Activated T-cell treated with anti-CD3 and anti-CD28 coated beads for 1 hour (primary cell): ENCODE measurements around the gene WDFY4.

Experiments
- DNase-seq: peaks from one replicate; pipeline ENCODE4 v3.0.0-alpha.2; 2020; ENCODE audit warnings: low read depth

The WDFY4 gene

DNA sequence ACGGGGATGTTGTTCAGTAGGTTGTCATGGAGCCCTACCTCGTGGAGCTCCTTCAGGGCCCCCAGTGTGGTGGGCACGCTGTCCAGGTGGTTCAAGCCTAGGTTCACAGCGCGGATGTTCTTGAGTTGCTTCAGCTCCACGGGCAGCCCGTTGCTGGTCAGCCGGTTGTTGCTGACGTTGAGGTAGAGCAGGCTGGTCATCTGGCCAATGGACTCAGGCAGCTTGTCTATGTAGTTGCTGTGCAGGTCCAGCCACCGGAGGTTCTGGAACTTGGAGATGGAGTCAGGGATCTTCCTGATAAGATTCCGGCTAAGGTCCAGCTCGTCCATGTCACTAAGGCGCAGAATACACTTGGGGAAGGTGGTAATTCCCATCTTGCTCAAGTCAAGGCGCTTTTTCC, 229.0 kb downstream of the WDFY4 start:
- no peak for DNase-seq

DNA sequence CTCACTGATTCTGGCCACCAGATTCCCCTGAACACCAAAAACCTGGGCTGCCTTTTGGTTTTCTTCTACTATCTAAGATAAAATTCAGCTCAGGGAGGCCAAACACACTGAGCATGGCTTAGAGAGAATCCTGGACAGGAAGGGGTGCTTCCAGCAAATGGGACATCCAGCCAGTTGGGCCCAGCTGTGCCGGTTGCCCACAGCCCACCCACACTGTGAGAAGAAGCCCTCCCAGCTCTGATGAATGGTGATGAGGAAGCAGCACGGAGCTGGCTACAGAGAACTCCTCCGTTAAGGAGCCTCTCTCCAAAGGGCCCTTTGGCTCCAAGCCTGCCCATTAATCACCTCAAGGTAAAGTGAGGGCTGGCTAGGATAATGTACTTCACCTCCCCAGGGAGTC, 239.1 kb downstream of the WDFY4 start:
- DNase-seq: no peak

GRCh38 chr10:48924988-48925387, 240.3 kb downstream of the WDFY4 start:
- DNase-seq: no peak

DNA sequence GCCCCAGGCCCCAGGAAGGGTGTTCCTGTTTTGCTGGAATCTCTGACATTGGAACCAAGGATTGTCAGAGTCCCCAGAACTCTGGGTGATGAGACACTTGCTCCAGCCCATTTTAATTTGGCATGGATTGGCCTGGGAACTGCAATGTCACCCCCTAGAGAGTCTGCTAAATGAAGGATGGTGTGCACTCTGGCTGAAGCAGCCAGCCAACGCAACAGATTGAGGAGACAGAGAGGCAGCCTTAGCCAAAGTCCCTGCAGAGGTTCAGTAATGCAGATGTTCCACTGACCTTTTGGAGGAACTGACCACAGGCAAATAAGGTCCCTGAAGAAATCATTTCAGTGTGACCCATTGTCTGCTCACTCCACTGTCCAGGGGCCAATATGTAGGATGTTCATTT, 241.6 kb downstream of the WDFY4 start:
- no peak for DNase-seq

GRCh38 chr10:48926764-48927540, 242.3 kb downstream of the WDFY4 start:
- no peak for DNase-seq

- no peak for DNase-seq
Measured at GRCh38 chr10:48929413-48929990, 244.8 kb downstream of the WDFY4 start.

DNA sequence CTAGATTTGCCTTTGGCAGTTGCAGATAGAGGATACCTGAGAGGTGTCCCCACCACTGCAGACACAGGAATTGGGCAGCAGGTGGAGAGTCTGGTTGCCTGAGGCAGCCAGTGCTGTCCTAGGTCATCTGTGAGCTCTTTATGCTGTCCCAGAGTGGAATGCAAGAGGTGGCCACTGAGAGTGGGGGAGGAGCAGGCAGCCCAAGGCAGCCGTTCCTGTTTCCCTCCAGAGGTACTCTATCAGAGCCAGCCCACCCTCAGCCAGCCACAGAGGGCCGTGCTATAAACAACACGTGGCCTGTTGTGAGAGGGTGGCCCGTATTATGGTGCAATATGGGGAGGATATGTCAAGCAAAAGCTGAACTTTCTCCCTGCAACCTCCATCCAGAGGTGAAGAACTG, 246.5 kb downstream of the WDFY4 start:
- no peak for DNase-seq

GRCh38 chr10:48932831-48933664, 248.4 kb downstream of the WDFY4 start:
- no peak for DNase-seq

GRCh38 chr10:48934672-48935501, 250.2 kb downstream of the WDFY4 start:
- no peak for DNase-seq

DNA sequence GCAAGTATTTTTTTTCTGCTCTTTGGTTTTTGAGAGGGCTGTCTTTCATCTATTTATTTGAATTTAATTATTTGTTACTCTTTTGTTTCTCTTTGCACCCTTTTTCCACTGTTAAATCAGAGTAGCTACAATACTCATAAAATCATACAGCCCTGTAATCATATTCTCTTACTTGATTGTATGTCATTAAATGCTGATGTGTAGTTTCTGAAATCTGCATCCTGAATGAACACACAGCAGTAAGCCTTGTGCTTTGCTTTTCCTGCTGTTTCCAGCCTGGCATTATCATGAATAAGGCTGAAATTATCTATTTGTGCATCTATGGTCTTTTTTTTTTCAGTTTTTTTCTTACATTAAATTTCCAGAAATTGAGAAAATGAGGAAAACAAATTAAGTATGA, 250.9 kb downstream of the WDFY4 start:
- no peak for DNase-seq

- DNase-seq: no peak
Measured at GRCh38 chr10:48937796-48938195, 253.1 kb downstream of the WDFY4 start.

- DNase-seq: no peak
Measured at GRCh38 chr10:48938281-48938680, 253.6 kb downstream of the WDFY4 start.

DNA sequence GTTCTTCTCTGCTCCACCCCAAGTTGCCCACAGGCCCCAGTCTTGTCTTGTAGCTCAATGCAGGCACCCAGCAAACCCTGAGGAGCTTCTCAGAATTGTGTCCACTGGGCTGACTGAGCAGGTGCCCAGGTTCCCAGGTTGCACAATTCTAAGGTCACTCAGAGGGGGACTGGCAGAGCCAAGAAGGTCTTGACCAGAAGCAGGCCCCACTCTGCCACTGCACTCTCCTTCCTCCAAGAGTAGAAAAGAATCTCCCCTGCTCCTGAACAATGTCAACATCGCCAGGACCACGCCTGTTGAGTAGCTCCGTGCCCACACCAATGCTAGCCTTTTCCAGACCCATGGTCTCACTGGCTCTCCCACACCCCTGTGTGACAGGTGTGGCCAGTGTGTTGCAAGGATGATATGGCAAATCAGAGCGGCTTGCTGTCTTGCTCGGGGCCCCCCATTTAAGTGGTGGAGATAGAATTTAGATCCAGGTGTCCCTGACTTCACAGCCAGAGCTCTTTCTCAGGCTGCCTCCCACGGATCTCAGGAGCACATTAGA, 254.4 kb downstream of the WDFY4 start:
- DNase-seq: no peak

- DNase-seq: no peak
Measured at GRCh38 chr10:48939790-48940325, 255.2 kb downstream of the WDFY4 start, which contains the start of gene LRRC18. Gene LRRC18 (minus strand): TSS chr10:48939840. CDS start chr10:48914155, 25,685 bp downstream.

- no peak for DNase-seq
Measured at GRCh38 chr10:48940372-48940771, 255.7 kb downstream of the WDFY4 start.

- DNase-seq: no peak
Measured at GRCh38 chr10:48940958-48941357, 256.3 kb downstream of the WDFY4 start.

GRCh38 chr10:48941427-48942075, 256.9 kb downstream of the WDFY4 start:
- DNase-seq: no peak

DNA sequence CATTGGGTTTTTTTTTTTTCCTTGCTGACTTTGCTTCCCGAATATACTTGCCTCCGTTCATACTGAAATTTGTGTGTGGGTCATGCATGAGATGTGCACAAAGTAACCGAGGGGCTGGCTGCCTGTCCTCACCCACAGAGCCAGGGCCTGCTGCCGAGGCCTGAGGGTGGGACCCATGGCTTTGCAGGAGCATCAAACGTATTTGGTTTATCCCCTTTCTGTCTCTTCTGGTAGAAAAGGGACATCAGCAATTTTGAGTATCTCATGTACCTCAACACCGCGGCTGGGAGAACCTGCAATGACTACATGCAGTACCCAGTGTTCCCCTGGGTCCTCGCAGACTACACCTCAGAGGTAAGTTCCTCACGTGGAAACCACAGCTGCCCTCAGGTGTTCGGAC, 258.4 kb downstream of the WDFY4 start:
- DNase-seq: no peak

DNA sequence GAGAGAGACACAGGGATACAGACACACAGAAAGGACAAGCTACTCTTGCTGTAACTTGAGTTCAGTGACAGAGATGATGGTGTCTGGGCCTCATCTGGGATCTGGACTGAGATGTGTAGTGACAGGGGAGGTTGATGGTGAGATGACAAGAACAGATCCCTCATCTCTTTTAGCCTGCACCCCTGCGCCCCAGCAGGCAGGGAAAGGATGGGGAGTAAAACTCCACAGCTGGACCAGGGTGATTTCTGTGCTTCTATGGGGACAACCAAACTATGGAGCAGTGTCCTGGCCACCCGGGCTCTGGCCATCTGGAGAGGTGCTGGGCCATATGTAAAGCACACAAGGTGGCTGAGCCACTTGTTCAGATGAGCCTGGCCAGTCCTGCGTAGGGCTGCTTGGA, 259.5 kb downstream of the WDFY4 start:
- DNase-seq: no peak

- no peak for DNase-seq
Measured at GRCh38 chr10:48945441-48946130, 260.9 kb downstream of the WDFY4 start.
